Non-pigmented ciliary epithelial cell (primary cell): Measurements from ENCODE around the gene DPH2.

Experiments
- DNase-seq: peaks from one replicate; pipeline ENCODE4 v3.0.0-alpha.2; 2010; ENCODE audit warnings: low read depth

DPH2 gene

GRCh38 chr1:43968348-43968948, 1.4 kb upstream of the DPH2 start:
- no peak for DNase-seq

GRCh38 chr1:43969416-43969745, 429 bp upstream of the DPH2 start:
- no peak for DNase-seq

GRCh38 chr1:43970502-43970901, 692 bp downstream of the DPH2 start:
- no peak for DNase-seq

- DNase-seq = no peak
Observed at GRCh38 chr1:43970911-43971310, 1.1 kb downstream of the DPH2 start.

GRCh38 chr1:43971336-43971980, 1.6 kb downstream of the DPH2 start:
- DNase-seq = no peak

GRCh38 chr1:43973981-43974442, 4.2 kb downstream of the DPH2 start:
- DNase-seq = no peak

- peak; percentile 63 for DNase-seq
Observed at GRCh38 chr1:43974443-43975248, 4.8 kb downstream of the DPH2 start, which contains the start of gene ATP6V0B. TSS of gene ATP6V0B (plus strand) at chr1:43974960. CDS start at chr1:43975041, 81 bp downstream.

GRCh38 chr1:43975249-43975961, 5.6 kb downstream of the DPH2 start:
- no peak for DNase-seq

GRCh38 chr1:43976045-43976444, 6.2 kb downstream of the DPH2 start:
- no peak for DNase-seq

GRCh38 chr1:43976890-43977289, 7.1 kb downstream of the DPH2 start:
- DNase-seq = no peak

GRCh38 chr1:43977376-43978263, 7.8 kb downstream of the DPH2 start:
- no peak for DNase-seq

GRCh38 chr1:43978264-43978550, 8.4 kb downstream of the DPH2 start:
- no peak for DNase-seq

GRCh38 chr1:43978551-43979260, 8.9 kb downstream of the DPH2 start, which contains the start of gene B4GALT2:
TSS of gene B4GALT2 (plus strand) at chr1:43979210. CDS start at chr1:43981161, 1,951 bp downstream.
- no peak for DNase-seq

GRCh38 chr1:43979261-43979527, 9.4 kb downstream of the DPH2 start:
- DNase-seq = no peak

- DNase-seq = no peak
Observed at GRCh38 chr1:43979528-43980254, 9.9 kb downstream of the DPH2 start.

GRCh38 chr1:43980255-43981134, 10.7 kb downstream of the DPH2 start:
- no peak for DNase-seq

- no peak for DNase-seq
Observed at GRCh38 chr1:43981135-43981491, 11.3 kb downstream of the DPH2 start.

GRCh38 chr1:43981636-43982035, 11.8 kb downstream of the DPH2 start:
- no peak for DNase-seq

- no peak for DNase-seq
Observed at GRCh38 chr1:43982241-43982640, 12.4 kb downstream of the DPH2 start.

GRCh38 chr1:43982808-43983207, 13.0 kb downstream of the DPH2 start:
- DNase-seq = no peak
